OCI-LY1 (cell line): ENCODE results near the gene ABCC3.
"Not testable (repeated sequence)": the region's sequence is repeated elsewhere in the genome, so short reads cannot be mapped to it uniquely, and the experiment has no call there.

Source experiments
- H2AFZ ChIP-seq: fragments of 200-600 bp; sonication (generic), shearing (Covaris generic); 2 replicates; pipeline ENCODE4 v1.6.0; 2014; ENCODE audit warnings: antibody characterized with exemption, mild to moderate bottlenecking, low read length
- H3F3A ChIP-seq: fragments of 200-600 bp; sonication (generic), shearing (Covaris generic); 2 replicates; pipeline ENCODE4 v1.6.0; 2014; ENCODE audit warnings: mild to moderate bottlenecking, antibody characterized with exemption, low read length, moderate library complexity; ENCODE audit not compliant: insufficient read depth
- H3K27ac ChIP-seq: fragments of 200-600 bp; sonication (generic); 2 replicates; pipeline ENCODE4 v1.5.1; 2014; ENCODE audit warnings: low read length, mixed run types, mild to moderate bottlenecking, low read depth; ENCODE audit not compliant: poor library complexity, severe bottlenecking
- H3K27me3 ChIP-seq: fragments of 200-600 bp; sonication (generic); 2 replicates; pipeline ENCODE4 v1.6.0; 2014; ENCODE audit warnings: antibody characterized with exemption, mild to moderate bottlenecking, low read length, moderate library complexity; ENCODE audit not compliant: insufficient read depth
- H3K36me3 ChIP-seq: fragments of 200-600 bp; sonication (generic); 2 replicates; pipeline ENCODE4 v1.6.1; 2014; ENCODE audit warnings: mild to moderate bottlenecking, antibody characterized with exemption, low read length, moderate library complexity, mixed read lengths; ENCODE audit not compliant: insufficient read depth
- H3K4me1 ChIP-seq: fragments of 200-600 bp; sonication (generic); 2 replicates; pipeline ENCODE4 v1.5.1; 2014; ENCODE audit warnings: mild to moderate bottlenecking, low read length, moderate library complexity; ENCODE audit not compliant: insufficient read depth, severe bottlenecking
- H3K4me2 ChIP-seq: fragments of 200-600 bp; sonication (generic), shearing (Covaris generic); 2 replicates; pipeline ENCODE4 v1.6.1; 2014; ENCODE audit warnings: low read length
- H3K4me3 ChIP-seq: fragments of 200-600 bp; sonication (generic); 2 replicates; pipeline ENCODE4 v1.5.1; 2014; ENCODE audit warnings: low read length, low read depth, mild to moderate bottlenecking, mixed read lengths; ENCODE audit not compliant: poor library complexity, severe bottlenecking
- H3K79me2 ChIP-seq: fragments of 200-600 bp; shearing (Covaris generic); 2 replicates; pipeline ENCODE4 v1.6.1; 2016; ENCODE audit warnings: mixed run types, low read length, mixed read lengths; ENCODE audit not compliant: insufficient read depth
- H3K9ac ChIP-seq: fragments of 200-600 bp; sonication (generic), shearing (Covaris generic); 2 replicates; pipeline ENCODE4 v1.6.1; 2014; ENCODE audit warnings: mild to moderate bottlenecking, low read length, mixed read lengths
- H3K9me2 ChIP-seq: fragments of 200-600 bp; sonication (generic), shearing (Covaris generic); 2 replicates; pipeline ENCODE4 v1.6.1; 2014; ENCODE audit warnings: low read depth, mild to moderate bottlenecking, low read length, mixed read lengths
- H3K9me3 ChIP-seq: fragments of 200-600 bp; shearing (Covaris generic); 2 replicates; pipeline ENCODE4 v1.6.1; 2014; ENCODE audit warnings: low read length, mixed read lengths
- H4K20me1 ChIP-seq: fragments of 200-600 bp; sonication (generic), shearing (Covaris generic); 2 replicates; pipeline ENCODE4 v1.6.0; 2016; ENCODE audit warnings: mild to moderate bottlenecking, low read length; ENCODE audit not compliant: insufficient read depth
- CTCF ChIP-seq: fragments of 200-600 bp; sonication (generic), shearing (Covaris generic); IDR thresholded peaks from 2 replicates; pipeline ENCODE4 v1.5.1; 2017; ENCODE audit warnings: mild to moderate bottlenecking, antibody characterized with exemption, low read length, moderate library complexity, mixed read lengths
- EZH2 ChIP-seq: fragments of 200-600 bp; sonication (generic), shearing (Covaris generic); IDR thresholded peaks from 2 replicates; pipeline ENCODE4 v1.8.0; 2017; ENCODE audit warnings: borderline replicate concordance, mixed run types, mild to moderate bottlenecking, antibody characterized with exemption, low read length, moderate library complexity, mixed read lengths

ABCC3 gene

GRCh38 chr17:50679008-50679544 is 44.4 kb downstream of the ABCC3 start:
- Histone ChIP-seq H3K4me1 (no peaks in the 10 kb centered on the region), H3K9me3 (no peaks in the 10 kb centered on the region), H3K9ac (no peak overlapping the region), H3K79me2 (no peaks in the 10 kb centered on the region), H3F3A (no peaks in the 10 kb centered on the region), H3K27ac (no peak overlapping the region), H4K20me1 (no peaks in the 10 kb centered on the region), H3K9me2 (no peaks in the 10 kb centered on the region), H3K27me3 (no peaks in the 10 kb centered on the region), H3K36me3 (no peaks in the 10 kb centered on the region), H3K4me2 (no peak overlapping the region), H3K4me3 (no peak overlapping the region), H2AFZ (no peak overlapping the region)
- TF ChIP-seq CTCF, result no peak
- TF ChIP-seq EZH2, result no peak

GRCh38 chr17:50680126-50680525 is 45.4 kb downstream of the ABCC3 start:
- Histone ChIP-seq H3K36me3 (no peaks in the 10 kb centered on the region), H4K20me1 (no peaks in the 10 kb centered on the region), H3K79me2 (no peaks in the 10 kb centered on the region), H2AFZ (no peak overlapping the region), H3K9ac (no peak overlapping the region), H3K4me2 (no peak overlapping the region), H3K27me3 (no peaks in the 10 kb centered on the region), H3K9me3 (no peaks in the 10 kb centered on the region), H3K9me2 (no peaks in the 10 kb centered on the region), H3K4me3 (no peak overlapping the region), H3K27ac (no peak overlapping the region), H3F3A (no peaks in the 10 kb centered on the region), H3K4me1 (no peaks in the 10 kb centered on the region)
- TF ChIP-seq CTCF, result no peak
- no peak for TF ChIP-seq EZH2

- H3K9me2 ChIP-seq, H4K20me1 ChIP-seq, H3K36me3 ChIP-seq, H3K9ac ChIP-seq, H3K27me3 ChIP-seq, H3F3A ChIP-seq, H3K9me3 ChIP-seq, H2AFZ ChIP-seq, H3K4me3 ChIP-seq, H3K79me2 ChIP-seq, H3K4me1 ChIP-seq, H3K4me2 ChIP-seq, H3K27ac ChIP-seq: not testable (repeated sequence)
Observed at GRCh38 chr17:50680543-50681262, 46.0 kb downstream of the ABCC3 start.
